Mucosa of rectum (tissue), 2 donors: ENCODE measurements around the gene CALR.

Experiments
- H3K27ac ChIP-seq, 2 donors: one replicate each; pipeline ENCODE4 v1.7.0; 2013; ENCODE audit warnings: inconsistent platforms in 2 of 2, low read depth in 2 of 2, low read length in 2 of 2
- H3K27me3 ChIP-seq, 2 donors: one replicate each; pipeline ENCODE4 v1.7.0; 2013; ENCODE audit warnings: low read length in 2 of 2; ENCODE audit not compliant: control insufficient read depth in 2 of 2, insufficient read depth in 2 of 2
- H3K36me3 ChIP-seq, 2 donors: one replicate each; pipeline ENCODE4 v1.7.0; 2013; ENCODE audit warnings: low read length in 2 of 2; ENCODE audit not compliant: control insufficient read depth in 2 of 2, insufficient read depth in 2 of 2
- H3K4me1 ChIP-seq, 2 donors: one replicate each; pipeline ENCODE4 v1.7.0; 2013; ENCODE audit warnings: low read length in 2 of 2, mild to moderate bottlenecking in 1 of 2; ENCODE audit not compliant: control insufficient read depth in 2 of 2, insufficient read depth in 2 of 2
- H3K4me3 ChIP-seq, 2 donors: one replicate each; pipeline ENCODE4 v1.7.0; 2013; ENCODE audit warnings: low read length in 2 of 2
- H3K9ac ChIP-seq, 2 donors: one replicate each; pipeline ENCODE4 v1.7.0; 2013; ENCODE audit warnings: low read length in 2 of 2, low read depth in 1 of 2, mild to moderate bottlenecking in 1 of 2
- H3K9me3 ChIP-seq, 2 donors: one replicate each; pipeline ENCODE4 v1.7.0; 2013; ENCODE audit warnings: low read length in 2 of 2; ENCODE audit not compliant: control insufficient read depth in 2 of 2
- donor health status: healthy.
- donor health status: Normal muscosa, but diverticular disease.

The CALR gene

DNA sequence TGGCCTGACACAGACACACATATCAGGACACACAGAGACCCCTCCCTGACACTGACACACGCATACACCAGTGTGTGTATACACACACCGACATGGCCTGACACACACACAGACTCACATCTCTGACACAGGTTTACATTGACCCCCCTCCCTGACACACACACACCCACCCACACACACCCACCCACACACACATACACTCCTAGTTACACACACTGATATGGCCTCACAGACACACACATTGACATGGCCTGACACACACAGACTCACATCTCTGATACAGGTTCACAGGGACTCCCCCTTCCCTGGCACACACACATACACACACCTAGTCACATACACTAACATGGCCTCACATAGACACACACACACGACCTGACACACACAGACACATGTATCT is 52.4 kb downstream of the CALR start:
- Histone ChIP-seq H3K36me3 (no peaks in the 10 kb centered on the region), H3K27me3 (no peaks in the 10 kb centered on the region)

DNA sequence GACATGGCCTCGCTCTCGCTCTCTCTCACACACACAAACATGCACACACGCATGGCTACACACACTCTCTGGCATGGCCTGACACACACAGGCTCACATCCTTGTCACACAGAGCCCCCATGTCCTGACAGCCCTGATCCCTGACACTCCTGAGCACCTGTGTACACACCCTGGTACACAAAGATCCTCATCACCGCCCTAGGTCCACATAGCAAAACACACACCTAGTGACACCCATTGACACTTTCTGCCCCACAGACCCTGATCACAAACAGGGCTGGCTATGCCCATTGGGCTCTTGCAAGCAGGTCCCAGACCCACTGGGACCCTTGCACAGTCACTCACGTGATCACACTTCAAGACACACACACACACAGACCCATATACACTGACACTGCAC is 52.9 kb downstream of the CALR start:
- no peaks in the 10 kb centered on the region for H3K9me3 ChIP-seq

More for the DNA sequence above, 52.4 kb downstream of the CALR start:
- Histone ChIP-seq H3K4me1 (peaks cover 5 to 10% of the 10 kb centered on the region in 2 donors), H3K9me3 (no peaks in the 10 kb centered on the region), H3K27ac (no peak overlapping the region), H3K4me3 (no peak overlapping the region), H3K9ac (no peak overlapping the region)

DNA sequence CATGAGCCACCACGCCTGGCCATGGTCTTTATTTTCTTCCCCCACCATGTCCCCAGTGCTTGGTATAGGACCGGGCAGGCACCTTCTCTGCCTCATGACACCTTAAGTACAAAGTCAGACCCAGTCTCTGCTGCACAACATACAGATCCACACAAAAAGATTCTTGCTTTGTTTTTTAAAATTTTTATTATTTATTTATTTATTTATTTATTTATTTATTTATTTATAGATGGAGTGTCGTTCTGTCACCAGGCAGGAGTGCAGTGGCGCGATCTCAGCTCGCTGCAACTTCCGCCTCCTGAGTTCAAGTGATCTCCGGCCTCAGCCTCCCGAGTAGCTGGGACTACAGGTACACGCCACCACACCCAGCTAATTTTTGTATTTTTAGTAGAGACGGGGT is 54.3 kb downstream of the CALR start:
- Histone ChIP-seq H3K36me3 (no peaks in the 10 kb centered on the region), H3K27me3 (no peaks in the 10 kb centered on the region), H3K9ac (no peak overlapping the region), H3K9me3 (no peaks in the 10 kb centered on the region), H3K4me3 (no peak overlapping the region), H3K4me1 (peaks cover 15 to 19% of the 10 kb centered on the region in 2 donors), H3K27ac (no peak overlapping the region)

More for the DNA sequence above, 52.9 kb downstream of the CALR start:
- Histone ChIP-seq H3K36me3 (no peaks in the 10 kb centered on the region), H3K27ac (no peak overlapping the region), H3K4me3 (no peak overlapping the region), H3K4me1 (peaks cover 5 to 8% of the 10 kb centered on the region in 2 donors), H3K9ac (no peak overlapping the region), H3K27me3 (no peaks in the 10 kb centered on the region)

DNA sequence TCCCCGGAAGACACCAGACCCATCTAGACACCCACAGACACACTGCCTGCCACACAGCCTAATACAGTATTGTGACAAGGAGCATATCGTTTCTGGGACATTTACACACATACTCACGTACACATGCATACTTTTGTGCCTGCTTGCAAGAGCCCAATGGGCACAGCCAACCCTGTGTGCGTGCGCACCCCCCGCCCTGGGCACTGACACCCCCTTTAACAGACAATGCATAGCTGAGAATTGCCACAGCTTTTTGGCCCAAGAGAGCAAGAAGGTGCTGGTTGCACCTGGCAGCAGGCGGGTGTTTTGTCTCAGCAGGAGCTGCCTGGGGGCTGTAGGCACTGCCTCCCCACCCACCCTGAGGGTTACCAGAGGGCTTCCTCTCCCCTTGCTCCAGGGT is 55.2 kb downstream of the CALR start:
- H3K9me3 ChIP-seq = no peaks in the 10 kb centered on the region
- no peak overlapping the region for H3K9ac ChIP-seq
- H3K27me3 ChIP-seq = no peaks in the 10 kb centered on the region
- peaks cover under 1% of the 10 kb centered on the region in 2 donors for H3K36me3 ChIP-seq
- peaks cover 15 to 22% of the 10 kb centered on the region in 2 donors for H3K4me1 ChIP-seq
- no peak overlapping the region for H3K27ac ChIP-seq
- no peak overlapping the region for H3K4me3 ChIP-seq
